ENCODE measurements around the gene SIAE. TPM values are rescaled to one million over a fixed set of nuclear protein-coding genes. Genes with fewer than 3 reads are reported as not detected.

Gene SIAE
- total RNA-seq, 1 donor from 2014 or later: 28.2 TPM

GRCh38 chr11:124583781-124584180 lies 89.8 kb downstream of the SIAE start:
- DNase-seq (ENCODE audit: low spot score): no peak

Other genes with a start within 250 kb of the SIAE start
- not detected for gene OR8B4, start 248.9 kb downstream of the SIAE start, total RNA-seq
- not detected for gene OR8B8, start 228.0 kb downstream of the SIAE start, total RNA-seq
- gene OR8B12, start 130.1 kb downstream of the SIAE start, total RNA-seq: not detected
- not detected for gene OR8A1, start 103.7 kb downstream of the SIAE start, total RNA-seq
- not detected for gene PANX3, start 62.3 kb downstream of the SIAE start, total RNA-seq
- 32.7 TPM for gene TBRG1, start 50.9 kb downstream of the SIAE start, total RNA-seq
- gene SPA17, start 165 bp upstream of the SIAE start, total RNA-seq: 4.0 TPM
- 4.0 TPM for gene NRGN, start 66.2 kb upstream of the SIAE start, total RNA-seq
- gene VSIG2, start 78.5 kb upstream of the SIAE start, total RNA-seq: 2.0 TPM
- gene ESAM, start 88.6 kb upstream of the SIAE start, total RNA-seq: 84.0 TPM
- gene MSANTD2, start 126.7 kb upstream of the SIAE start, total RNA-seq: 11.3 TPM
- gene ROBO3, start 191.7 kb upstream of the SIAE start, total RNA-seq: 14.8 TPM
- gene ROBO4, start 224.1 kb upstream of the SIAE start, total RNA-seq: 70.9 TPM
- not detected for gene HEPN1, start 245.5 kb upstream of the SIAE start, total RNA-seq

Data from mesenteric fat pad (tissue), 1 donor.